Upper lobe of left lung (tissue), 4 donors: ENCODE data around the gene PLCXD1.

Source experiments
- POLR2A ChIP-seq, 4 donors: fragments of 450-650 bp; IDR thresholded peaks; one replicate each; pipeline ENCODE4 v1.5.1; 2016 to 2017; ENCODE audit warnings: antibody characterized with exemption in 4 of 4, mild to moderate bottlenecking in 2 of 4
- TF ChIP-seq, protein P1 (sequence below), 6 experiments: fragments of 450-650 bp in 4 of 6; fragments of 200-600 bp in 2 of 6; sonication (generic) in 2 of 6; IDR thresholded peaks; one replicate each; pipeline ENCODE4 v1.5.1; 2016 to 2019; ENCODE audit warnings: antibody characterized with exemption in 6 of 6

DNA sequence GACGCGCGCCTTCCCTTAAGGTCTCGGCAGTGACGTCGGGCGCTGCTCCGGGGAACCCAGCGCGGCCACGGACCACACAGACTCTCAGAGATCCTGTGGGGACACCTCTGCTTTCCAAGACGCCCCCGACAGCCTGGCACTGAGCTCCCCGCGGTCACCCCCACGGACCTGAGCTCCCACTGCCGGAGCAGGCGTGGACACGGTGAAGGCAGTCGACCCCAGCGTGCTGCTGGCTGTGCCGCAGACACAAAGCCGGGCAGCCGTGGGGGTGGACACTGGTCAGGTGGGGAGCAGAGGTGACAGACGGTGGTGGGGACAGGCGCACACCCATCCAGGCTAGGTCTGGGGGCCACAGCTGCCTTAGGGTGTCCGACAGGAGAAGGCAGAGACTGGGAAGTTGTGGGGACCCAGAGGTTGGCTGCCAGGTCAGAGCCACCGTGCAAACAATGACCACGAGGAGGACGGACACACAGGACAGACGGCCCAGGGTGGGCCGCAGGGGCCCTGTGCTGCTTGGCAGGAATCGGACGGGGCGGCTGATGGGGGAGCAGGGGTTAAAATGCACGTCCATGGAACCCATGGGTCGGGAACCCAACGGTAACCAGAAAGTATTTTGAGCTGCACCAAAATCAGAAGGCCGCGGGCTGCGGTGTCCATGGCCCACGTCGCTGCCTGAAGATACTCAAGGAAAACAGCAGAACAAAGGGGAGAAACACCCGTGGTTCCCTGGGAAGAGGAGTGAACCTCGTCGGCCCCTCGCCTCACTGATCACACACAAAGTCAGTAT, 54.0 kb downstream of the PLCXD1 start:
- TF ChIP-seq, protein P1, sequence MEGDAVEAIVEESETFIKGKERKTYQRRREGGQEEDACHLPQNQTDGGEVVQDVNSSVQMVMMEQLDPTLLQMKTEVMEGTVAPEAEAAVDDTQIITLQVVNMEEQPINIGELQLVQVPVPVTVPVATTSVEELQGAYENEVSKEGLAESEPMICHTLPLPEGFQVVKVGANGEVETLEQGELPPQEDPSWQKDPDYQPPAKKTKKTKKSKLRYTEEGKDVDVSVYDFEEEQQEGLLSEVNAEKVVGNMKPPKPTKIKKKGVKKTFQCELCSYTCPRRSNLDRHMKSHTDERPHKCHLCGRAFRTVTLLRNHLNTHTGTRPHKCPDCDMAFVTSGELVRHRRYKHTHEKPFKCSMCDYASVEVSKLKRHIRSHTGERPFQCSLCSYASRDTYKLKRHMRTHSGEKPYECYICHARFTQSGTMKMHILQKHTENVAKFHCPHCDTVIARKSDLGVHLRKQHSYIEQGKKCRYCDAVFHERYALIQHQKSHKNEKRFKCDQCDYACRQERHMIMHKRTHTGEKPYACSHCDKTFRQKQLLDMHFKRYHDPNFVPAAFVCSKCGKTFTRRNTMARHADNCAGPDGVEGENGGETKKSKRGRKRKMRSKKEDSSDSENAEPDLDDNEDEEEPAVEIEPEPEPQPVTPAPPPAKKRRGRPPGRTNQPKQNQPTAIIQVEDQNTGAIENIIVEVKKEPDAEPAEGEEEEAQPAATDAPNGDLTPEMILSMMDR (IDR thresholded peaks at IDR 0.05), result no peak
- TF ChIP-seq POLR2A (IDR thresholded peaks at IDR 0.05), result no peak
